Body of pancreas (tissue), 4 donors: ENCODE data around the gene STRBP. TPM values are rescaled to one million over a fixed set of nuclear protein-coding genes. Genes with fewer than 3 reads are reported as not detected.
"Not testable (repeated sequence)": the region's sequence is repeated elsewhere in the genome, so short reads cannot be mapped to it uniquely, and the experiment has no call there.

Experiments
- ATAC-seq: fragments of 150-250 bp; one replicate; pipeline ENCODE4 v1.9.1; 2016
- DNase-seq, 4 donors: peaks; one replicate each; pipeline ENCODE4 v3.0.0-alpha.2; 2019
- H3K27ac ChIP-seq, 4 donors: fragments of 200-600 bp; sonication (generic); 1 replicate in 3 of 4; 2 replicates in 1 of 4; pipeline versions ENCODE4 v1.5.1 to v1.6.1; 2016 to 2019; ENCODE audit warnings: mild to moderate bottlenecking in 1 of 4, mixed read lengths in 1 of 4, moderate library complexity in 1 of 4
- H3K27me3 ChIP-seq, 2 donors: fragments of 200-600 bp; sonication (generic); one replicate each; pipeline ENCODE4 v1.6.0; 2016; ENCODE audit warnings: mild to moderate bottlenecking in 1 of 2
- H3K36me3 ChIP-seq, 2 donors: fragments of 200-600 bp; sonication (generic); replicated peaks in 1 of 2; 2 replicates each; pipeline ENCODE4 v1.5.1; 2016; ENCODE audit warnings: low read depth in 2 of 2; ENCODE audit not compliant: insufficient read depth in 1 of 2
- H3K4me1 ChIP-seq: fragments of 200-600 bp; sonication (generic); one replicate; pipeline ENCODE4 v1.6.0; 2016
- H3K4me3 ChIP-seq, 2 donors: fragments of 200-600 bp; sonication (generic); 1 replicate in 1 of 2; 2 replicates in 1 of 2; pipeline ENCODE4 v1.5.1; 2016 to 2019
- H3K9me3 ChIP-seq, 3 donors: fragments of 200-600 bp; sonication (generic); 1 replicate in 2 of 3; 2 replicates in 1 of 3; pipeline ENCODE4 v1.5.1; 2016
- POLR2A ChIP-seq, 3 donors: fragments of 450-650 bp; IDR thresholded peaks; one replicate each; pipeline ENCODE4 v1.6.1; 2016; ENCODE audit warnings: antibody characterized with exemption in 3 of 3, mild to moderate bottlenecking in 2 of 3
- WGBS, 2 donors: methylation state at CpG; one replicate each; pipeline ENCODE4 v1.1.5; 2017; 5-methylcytosine and 5-hydroxymethylcytosine counted together
- intact Hi-C: fragments of 100-400 bp; cut with DNase I; formaldehyde crosslinking; loops from one replicate; pipeline ENCODE4 v1.15.1; 2023
- total RNA-seq, 2 donors: library from RNA; depleted of rRNA; stranded (reverse); fragments of >200 nt; gene quantifications; one replicate each; pipeline ENCODE4 v1.1.0, GENCODE V29; 2016
- TF ChIP-seq, protein P1 (sequence below), 7 experiments: fragments of 450-650 bp in 4 of 7; fragments of 200-600 bp in 3 of 7; sonication (generic) in 3 of 7; IDR thresholded peaks; one replicate each; pipeline ENCODE4 v1.5.1; 2016 to 2019; ENCODE audit warnings: antibody characterized with exemption in 7 of 7

The STRBP gene
- total RNA-seq, 2 donors from 2014 or later, result 11.5 to 13.5 TPM

DNA sequence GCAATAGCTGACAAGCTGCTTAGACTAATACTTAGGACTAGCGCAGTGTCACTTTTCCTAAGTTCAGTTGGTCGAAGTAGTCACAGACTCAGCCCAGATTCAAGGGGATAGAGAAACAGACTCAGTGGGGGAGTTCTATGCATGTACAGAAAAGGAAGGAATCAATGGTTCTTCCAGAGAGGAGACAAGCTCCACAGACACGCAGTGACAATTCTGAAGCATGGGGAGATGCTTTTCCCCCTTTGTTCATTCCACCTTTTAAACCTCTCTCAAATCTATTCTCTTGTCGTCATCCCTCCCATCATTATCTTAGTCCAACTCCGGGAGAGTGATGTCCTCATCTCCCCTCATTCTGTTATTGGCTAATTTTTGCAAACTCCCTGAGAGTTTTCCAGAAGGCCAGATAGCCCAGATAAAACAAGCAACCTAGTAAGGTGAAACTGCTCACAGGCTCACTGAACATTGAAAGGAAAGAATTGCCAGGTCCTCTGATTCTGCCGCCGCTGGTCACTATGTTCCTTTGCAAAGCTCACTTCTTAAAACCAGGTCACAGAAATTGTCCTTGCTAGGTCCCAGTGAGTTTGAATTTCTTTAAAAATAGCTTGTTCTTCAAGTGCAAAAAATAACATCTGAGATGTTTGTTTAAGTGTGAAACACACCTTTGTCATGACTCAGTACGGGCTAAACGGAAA lies 13.4 kb upstream of the STRBP start:
- H3K27ac ChIP-seq, result no peak overlapping the region
- TF ChIP-seq POLR2A (IDR thresholded peaks at IDR 0.05), result no peak
- TF ChIP-seq, protein P1, sequence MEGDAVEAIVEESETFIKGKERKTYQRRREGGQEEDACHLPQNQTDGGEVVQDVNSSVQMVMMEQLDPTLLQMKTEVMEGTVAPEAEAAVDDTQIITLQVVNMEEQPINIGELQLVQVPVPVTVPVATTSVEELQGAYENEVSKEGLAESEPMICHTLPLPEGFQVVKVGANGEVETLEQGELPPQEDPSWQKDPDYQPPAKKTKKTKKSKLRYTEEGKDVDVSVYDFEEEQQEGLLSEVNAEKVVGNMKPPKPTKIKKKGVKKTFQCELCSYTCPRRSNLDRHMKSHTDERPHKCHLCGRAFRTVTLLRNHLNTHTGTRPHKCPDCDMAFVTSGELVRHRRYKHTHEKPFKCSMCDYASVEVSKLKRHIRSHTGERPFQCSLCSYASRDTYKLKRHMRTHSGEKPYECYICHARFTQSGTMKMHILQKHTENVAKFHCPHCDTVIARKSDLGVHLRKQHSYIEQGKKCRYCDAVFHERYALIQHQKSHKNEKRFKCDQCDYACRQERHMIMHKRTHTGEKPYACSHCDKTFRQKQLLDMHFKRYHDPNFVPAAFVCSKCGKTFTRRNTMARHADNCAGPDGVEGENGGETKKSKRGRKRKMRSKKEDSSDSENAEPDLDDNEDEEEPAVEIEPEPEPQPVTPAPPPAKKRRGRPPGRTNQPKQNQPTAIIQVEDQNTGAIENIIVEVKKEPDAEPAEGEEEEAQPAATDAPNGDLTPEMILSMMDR (IDR thresholded peaks at IDR 0.05), result no peak
- intact Hi-C loops, result no loop called here
- no peak for DNase-seq
- no peak overlapping the region for H3K4me3 ChIP-seq
- ATAC-seq, result no peak
- no peaks in the 10 kb centered on the region for H3K36me3 ChIP-seq
- H3K9me3 ChIP-seq, result no peaks in the 10 kb centered on the region
- H3K27me3 ChIP-seq, result no peaks in the 10 kb centered on the region
- peaks cover 10% of the 10 kb centered on the region for H3K4me1 ChIP-seq
- 45 to 67% methylated on average over 9 of the region's 9 CpGs for WGBS, 2 donors

DNA sequence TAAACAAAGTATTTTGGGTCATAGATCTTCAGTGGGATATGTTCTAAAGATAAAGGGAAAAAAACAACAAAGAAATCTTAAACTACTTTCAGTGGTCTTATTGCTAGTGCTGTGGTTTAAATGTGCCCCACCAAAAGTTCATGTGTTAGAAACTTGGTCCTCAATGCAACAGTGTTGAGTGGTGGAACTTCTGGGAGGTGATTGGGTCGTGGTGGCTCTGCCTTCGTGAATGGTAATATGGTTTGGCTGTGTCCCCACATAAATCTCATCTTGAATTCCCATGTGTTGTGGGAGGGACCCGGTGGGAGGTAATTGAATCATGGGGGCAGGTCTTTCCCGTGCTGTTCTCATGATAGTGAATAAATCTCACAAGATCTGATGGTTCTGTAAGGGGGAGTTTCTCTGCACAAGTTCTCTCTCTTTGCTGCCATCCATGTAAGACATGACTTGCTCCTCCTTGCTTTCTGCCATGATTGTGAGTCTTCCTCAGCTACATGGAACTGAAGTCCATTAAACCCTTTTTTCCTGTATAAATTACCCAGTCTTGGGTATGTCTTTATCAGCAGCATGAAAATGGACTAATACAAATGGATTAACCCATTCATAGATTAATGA lies 10.6 kb upstream of the STRBP start:
- H3K36me3 ChIP-seq, H3K27me3 ChIP-seq, DNase-seq, H3K27ac ChIP-seq, ATAC-seq, H3K9me3 ChIP-seq, intact Hi-C loops, H3K4me3 ChIP-seq: not testable (repeated sequence)
- H3K4me1 ChIP-seq, result peaks cover 10% of the 10 kb centered on the region
- 80% methylated on average over 4 of the region's 4 CpGs for WGBS, 2 donors

DNA sequence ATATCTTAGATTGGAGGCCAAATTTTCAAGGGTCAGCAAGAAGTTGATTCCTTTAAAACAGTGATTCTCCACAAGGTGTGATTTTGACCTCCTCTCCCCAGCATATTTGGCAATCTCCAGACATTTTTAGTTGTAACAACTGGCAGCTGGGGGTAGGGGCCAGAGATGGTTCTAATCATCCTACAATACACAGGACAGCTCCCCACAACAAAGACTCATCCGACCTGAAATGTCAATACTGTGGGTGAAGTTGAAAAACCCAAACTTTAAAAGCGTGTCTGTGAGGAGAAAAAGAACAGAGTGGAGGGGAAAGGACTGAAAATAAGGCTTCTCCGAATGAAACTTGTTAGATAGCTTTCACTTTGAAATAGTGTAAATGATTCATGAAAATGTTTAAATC lies 10.0 kb upstream of the STRBP start:
- ATAC-seq (no peak), DNase-seq (no peak)
- Histone ChIP-seq H3K4me1 (peaks cover 10% of the 10 kb centered on the region), H3K4me3 (no peak overlapping the region), H3K36me3 (no peaks in the 10 kb centered on the region), H3K27ac (no peak overlapping the region), H3K27me3 (no peaks in the 10 kb centered on the region), H3K9me3 (no peaks in the 10 kb centered on the region)
- TF ChIP-seq POLR2A (IDR thresholded peaks at IDR 0.05), result no peak
- TF ChIP-seq, protein P1 (IDR thresholded peaks at IDR 0.05), result no peak
- intact Hi-C loops, result no loop called here
- 67 to 78% methylated on average over 3 of the region's 3 CpGs for WGBS, 2 donors

DNA sequence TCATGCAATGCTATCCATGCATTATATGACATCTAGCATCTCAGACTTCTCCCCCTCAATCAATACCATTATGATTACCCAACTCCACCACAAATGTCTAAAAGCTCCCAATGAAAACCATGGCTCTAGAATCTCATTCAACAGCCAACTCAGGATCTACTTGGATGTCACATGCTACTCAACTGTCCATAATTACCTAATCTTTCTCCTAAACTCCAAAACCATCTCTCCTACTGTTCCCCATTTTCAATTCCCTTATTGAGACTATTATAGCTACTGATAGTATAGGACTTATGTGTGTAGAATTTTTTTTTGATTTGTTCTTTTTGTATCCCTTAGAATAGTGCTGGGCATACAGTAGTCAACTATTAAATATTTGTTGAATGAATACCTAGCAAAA lies 8.2 kb upstream of the STRBP start:
- DNase-seq (no peak), ATAC-seq (no peak)
- Histone ChIP-seq H3K9me3 (no peaks in the 10 kb centered on the region), H3K4me3 (no peak overlapping the region), H3K27ac (no peak overlapping the region), H3K27me3 (no peaks in the 10 kb centered on the region), H3K36me3 (no peaks in the 10 kb centered on the region), H3K4me1 (no peaks in the 10 kb centered on the region)
- intact Hi-C loops, result no loop called here
- TF ChIP-seq, protein P1 (IDR thresholded peaks at IDR 0.05), result no peak
- TF ChIP-seq POLR2A (IDR thresholded peaks at IDR 0.05), result no peak

DNA sequence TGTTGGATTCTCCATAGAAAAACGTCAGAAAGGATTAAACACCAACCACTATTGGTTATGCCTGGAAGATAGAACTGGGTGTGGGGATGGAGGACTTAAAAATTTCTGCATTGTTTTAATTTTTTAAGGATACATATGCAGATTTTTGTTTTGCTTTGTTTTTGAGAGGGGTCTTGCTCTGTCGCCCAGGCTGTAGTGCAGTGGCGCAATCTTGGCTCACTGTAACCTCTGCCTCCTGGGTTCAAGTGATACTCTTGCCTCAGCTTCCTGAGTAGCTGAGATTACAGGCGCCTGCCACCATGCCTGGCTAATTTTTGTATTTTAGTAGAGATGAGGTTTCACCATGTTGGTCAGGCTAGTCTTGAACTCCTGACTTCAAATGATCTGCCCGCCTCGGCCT lies 2.7 kb upstream of the STRBP start:
- H3K4me3 ChIP-seq, intact Hi-C loops, H3K27ac ChIP-seq, H3K27me3 ChIP-seq, ATAC-seq, H3K36me3 ChIP-seq, H3K9me3 ChIP-seq, DNase-seq: not testable (repeated sequence)
- 87 to 88% methylated on average over 6 of the region's 6 CpGs for WGBS, 2 donors
- peaks cover 17% of the 10 kb centered on the region for H3K4me1 ChIP-seq

DNA sequence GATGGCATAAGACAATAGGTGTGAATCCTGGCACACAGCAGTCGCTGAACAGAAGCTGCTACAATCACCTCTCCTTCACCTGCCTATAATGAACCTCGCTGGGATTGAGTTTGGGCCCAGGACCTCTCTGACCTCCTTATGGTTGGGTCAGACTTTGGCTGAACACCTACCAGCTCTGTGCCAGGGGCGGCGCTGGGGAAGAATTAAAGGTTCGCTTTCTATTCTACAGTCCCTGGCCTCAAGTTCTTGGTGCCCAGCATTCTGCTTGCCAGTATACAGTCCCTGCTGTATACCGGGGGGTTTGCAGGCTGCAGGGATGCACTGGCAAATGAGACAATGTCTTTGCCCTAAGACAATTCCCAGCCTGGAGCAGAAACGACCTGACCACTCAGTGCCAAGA lies 895 bp upstream of the STRBP start:
- Histone ChIP-seq H3K36me3 (no peaks in the 10 kb centered on the region), H3K27me3 (no peaks in the 10 kb centered on the region), H3K27ac (peak overlapping the region in 3 of 4 donors; percentile 78 to 80 (median 78)), H3K4me3 (peak overlapping the region in 1 of 2 donors; percentile 29), H3K9me3 (no peaks in the 10 kb centered on the region), H3K4me1 (peaks cover 17% of the 10 kb centered on the region)
- WGBS, 2 donors, result 73 to 74% methylated on average over 5 to 7 of the region's 7 CpGs
- intact Hi-C loops, result no loop called here
- TF ChIP-seq, protein P1 (IDR thresholded peaks at IDR 0.05), result no peak
- TF ChIP-seq POLR2A (IDR thresholded peaks at IDR 0.05), result no peak
- ATAC-seq, result no peak
- peak in 1 of 4 donors; percentile 17 for DNase-seq
